ENCODE results near the gene CAMK1G. TPM values are rescaled to one million over a fixed set of nuclear protein-coding genes. Genes with fewer than 3 reads are reported as not detected.
A peak's percentile ranks its signal among the peaks of the same experiment; 100 is the strongest.

CAMK1G gene
- polyA plus RNA-seq, 4 donors: 0.10 to 0.37 TPM; not detected in 2

DNA sequence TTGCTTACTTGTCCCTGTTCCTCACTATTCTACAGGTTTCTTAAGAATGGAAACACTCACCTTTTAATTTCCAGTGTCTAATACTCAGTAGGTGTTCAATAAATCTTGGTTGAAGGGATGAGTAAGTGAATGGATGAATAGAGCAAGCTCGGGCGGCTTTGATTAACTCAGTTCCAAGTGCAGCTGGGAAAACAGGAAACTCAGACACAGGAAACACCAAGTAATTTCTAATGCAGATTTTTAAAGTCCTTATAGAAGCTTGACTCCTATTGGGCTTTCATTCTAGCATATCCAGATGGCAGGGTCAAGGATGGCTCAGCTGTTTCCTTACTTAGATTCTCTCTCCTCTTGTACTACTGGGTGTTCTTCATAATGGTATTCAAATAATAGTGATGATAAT, 14.0 kb downstream of the CAMK1G start:
- Histone ChIP-seq H3K4me1 (ENCODE audit: control insufficient read depth in 3 of 3, insufficient read depth in 2 of 3, low read depth in 1 of 3, low read length in 2 of 3) (no peaks in the 10 kb centered on the region), H3K27ac (ENCODE audit: low read depth in 1 of 3, low read length in 2 of 3) (no peak overlapping the region), H3K4me3 (ENCODE audit: low read depth in 1 of 3, low read length in 3 of 3) (no peak overlapping the region), H3K27me3 (ENCODE audit: control insufficient read depth in 3 of 3, insufficient read depth in 3 of 3, low read length in 3 of 3) (peaks cover 0 to 3% (median 0%) of the 10 kb centered on the region in 3 donors), H3K9me3 (ENCODE audit: control insufficient read depth in 2 of 2, insufficient read depth in 1 of 2, low read depth in 1 of 2, low read length in 1 of 2) (no peaks in the 10 kb centered on the region), H3K36me3 (ENCODE audit: control insufficient read depth in 3 of 3, insufficient read depth in 2 of 3, low read depth in 1 of 3, low read length in 3 of 3) (no peaks in the 10 kb centered on the region)
- DNase-seq (no peak), FAIRE-seq (no peak)
- 67 to 82% (median 74%) methylated on average over 2 of the region's 2 CpGs for WGBS, 3 donors

GRCh38 chr1:209598227-209598626, 14.7 kb downstream of the CAMK1G start:
- FAIRE-seq: no peak

GRCh38 chr1:209600541-209600940, 17.0 kb downstream of the CAMK1G start:
- FAIRE-seq (no peak), DNase-seq (no peak)
- Histone ChIP-seq H3K27me3 (ENCODE audit: control insufficient read depth in 3 of 3, insufficient read depth in 3 of 3, low read length in 3 of 3) (no peaks in the 10 kb centered on the region), H3K36me3 (ENCODE audit: control insufficient read depth in 3 of 3, insufficient read depth in 2 of 3, low read depth in 1 of 3, low read length in 3 of 3) (no peaks in the 10 kb centered on the region), H3K4me1 (ENCODE audit: control insufficient read depth in 3 of 3, insufficient read depth in 2 of 3, low read depth in 1 of 3, low read length in 2 of 3) (no peaks in the 10 kb centered on the region), H3K27ac (ENCODE audit: low read depth in 1 of 3, low read length in 2 of 3) (no peak overlapping the region), H3K4me3 (ENCODE audit: low read depth in 1 of 3, low read length in 3 of 3) (no peak overlapping the region), H3K9me3 (ENCODE audit: control insufficient read depth in 2 of 2, insufficient read depth in 1 of 2, low read depth in 1 of 2, low read length in 1 of 2) (no peaks in the 10 kb centered on the region)
- 50 to 86% (median 63%) methylated on average over 1 of the region's 1 CpG for WGBS, 3 donors

More at GRCh38 chr1:209598227-209598626, 14.7 kb downstream of the CAMK1G start:
- Histone ChIP-seq H3K4me1 (ENCODE audit: control insufficient read depth in 3 of 3, insufficient read depth in 2 of 3, low read depth in 1 of 3, low read length in 2 of 3) (no peaks in the 10 kb centered on the region), H3K36me3 (ENCODE audit: control insufficient read depth in 3 of 3, insufficient read depth in 2 of 3, low read depth in 1 of 3, low read length in 3 of 3) (no peaks in the 10 kb centered on the region), H3K27me3 (ENCODE audit: control insufficient read depth in 3 of 3, insufficient read depth in 3 of 3, low read length in 3 of 3) (peaks cover 0 to 3% (median 0%) of the 10 kb centered on the region in 3 donors), H3K27ac (ENCODE audit: low read depth in 1 of 3, low read length in 2 of 3) (no peak overlapping the region), H3K4me3 (ENCODE audit: low read depth in 1 of 3, low read length in 3 of 3) (no peak overlapping the region), H3K9me3 (ENCODE audit: control insufficient read depth in 2 of 2, insufficient read depth in 1 of 2, low read depth in 1 of 2, low read length in 1 of 2) (no peaks in the 10 kb centered on the region)
- 67 to 84% (median 82%) methylated on average over 1 of the region's 1 CpG for WGBS, 3 donors
- DNase-seq: no peak

DNA sequence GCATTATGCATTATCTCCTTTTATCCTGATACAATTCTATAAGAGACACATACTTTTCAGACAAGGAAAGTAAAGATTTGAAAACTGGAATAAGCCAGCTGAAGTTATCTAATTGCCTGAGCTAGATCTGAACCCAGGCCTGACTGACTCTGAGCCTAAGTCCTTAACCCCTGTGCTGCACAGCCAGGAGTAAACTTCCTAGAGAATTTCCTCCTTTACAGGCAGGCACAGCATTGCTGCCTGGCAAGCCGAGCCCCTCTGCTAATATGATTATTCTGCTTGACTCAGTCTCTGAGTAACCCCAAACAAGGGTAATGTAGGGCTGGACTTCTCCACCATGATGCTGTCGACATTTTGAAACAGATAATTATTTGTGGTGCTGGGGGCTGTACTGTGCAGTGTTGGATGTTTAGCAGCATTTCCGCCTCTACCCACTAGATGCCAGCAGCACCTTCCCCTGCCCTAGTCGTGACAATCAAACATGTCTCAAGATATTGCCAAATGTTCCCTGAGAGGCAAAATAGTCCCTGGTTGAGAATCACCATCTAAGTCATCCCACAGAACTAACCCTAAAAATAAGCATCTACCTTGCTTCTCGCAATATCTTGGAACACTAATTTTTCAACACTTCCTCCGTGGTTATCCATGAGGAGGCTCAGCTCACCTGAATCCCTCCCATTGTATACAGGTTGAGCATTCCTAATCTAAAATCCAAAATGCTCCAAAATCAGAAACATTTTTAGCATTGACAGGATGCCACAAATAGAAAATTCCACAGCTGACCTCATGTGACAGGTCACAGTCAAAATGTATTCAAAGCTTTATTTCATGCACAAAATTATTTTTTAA, 18.5 kb downstream of the CAMK1G start:
- H3K27me3 ChIP-seq (ENCODE audit: control insufficient read depth in 3 of 3, insufficient read depth in 3 of 3, low read length in 3 of 3): no peaks in the 10 kb centered on the region
- 31 to 42% (median 41%) methylated on average over 6 of the region's 6 CpGs for WGBS, 3 donors
- H3K4me1 ChIP-seq (ENCODE audit: control insufficient read depth in 3 of 3, insufficient read depth in 2 of 3, low read depth in 1 of 3, low read length in 2 of 3): no peaks in the 10 kb centered on the region
- H3K4me3 ChIP-seq (ENCODE audit: low read depth in 1 of 3, low read length in 3 of 3): no peak overlapping the region
- no peak overlapping the region for H3K27ac ChIP-seq (ENCODE audit: low read depth in 1 of 3, low read length in 2 of 3)
- H3K36me3 ChIP-seq (ENCODE audit: control insufficient read depth in 3 of 3, insufficient read depth in 2 of 3, low read depth in 1 of 3, low read length in 3 of 3): no peaks in the 10 kb centered on the region
- H3K9me3 ChIP-seq (ENCODE audit: control insufficient read depth in 2 of 2, insufficient read depth in 1 of 2, low read depth in 1 of 2, low read length in 1 of 2): no peaks in the 10 kb centered on the region
- DNase-seq (peak; percentile 50 to 54), FAIRE-seq (no peak)

- no peaks in the 10 kb centered on the region for H3K9me3 ChIP-seq (ENCODE audit: control insufficient read depth in 2 of 2, insufficient read depth in 1 of 2, low read depth in 1 of 2, low read length in 1 of 2)
- WGBS, 3 donors: 77 to 89% (median 89%) methylated on average over 5 of the region's 5 CpGs
- H3K27ac ChIP-seq (ENCODE audit: low read depth in 1 of 3, low read length in 2 of 3): no peak overlapping the region
- DNase-seq (no peak), FAIRE-seq (no peak)
- H3K36me3 ChIP-seq (ENCODE audit: control insufficient read depth in 3 of 3, insufficient read depth in 2 of 3, low read depth in 1 of 3, low read length in 3 of 3): no peaks in the 10 kb centered on the region
- H3K4me3 ChIP-seq (ENCODE audit: low read depth in 1 of 3, low read length in 3 of 3): no peak overlapping the region
- no peaks in the 10 kb centered on the region for H3K4me1 ChIP-seq (ENCODE audit: control insufficient read depth in 3 of 3, insufficient read depth in 2 of 3, low read depth in 1 of 3, low read length in 2 of 3)
- H3K27me3 ChIP-seq (ENCODE audit: control insufficient read depth in 3 of 3, insufficient read depth in 3 of 3, low read length in 3 of 3): no peaks in the 10 kb centered on the region
Observed at GRCh38 chr1:209603877-209604276, 20.4 kb downstream of the CAMK1G start.

- Histone ChIP-seq H3K27me3 (ENCODE audit: control insufficient read depth in 3 of 3, insufficient read depth in 3 of 3, low read length in 3 of 3) (no peaks in the 10 kb centered on the region), H3K4me3 (ENCODE audit: low read depth in 1 of 3, low read length in 3 of 3) (no peak overlapping the region), H3K36me3 (ENCODE audit: control insufficient read depth in 3 of 3, insufficient read depth in 2 of 3, low read depth in 1 of 3, low read length in 3 of 3) (peaks cover 0 to 7% (median 0%) of the 10 kb centered on the region in 3 donors), H3K9me3 (ENCODE audit: control insufficient read depth in 2 of 2, insufficient read depth in 1 of 2, low read depth in 1 of 2, low read length in 1 of 2) (no peaks in the 10 kb centered on the region), H3K4me1 (ENCODE audit: control insufficient read depth in 3 of 3, insufficient read depth in 2 of 3, low read depth in 1 of 3, low read length in 2 of 3) (no peaks in the 10 kb centered on the region), H3K27ac (ENCODE audit: low read depth in 1 of 3, low read length in 2 of 3) (no peak overlapping the region)
- DNase-seq (peak; percentile 27 to 52), FAIRE-seq (no peak)
- 11 to 68% (median 13%) methylated on average over 1 of the region's 1 CpG for WGBS, 3 donors
Observed at GRCh38 chr1:209607102-209607794, 23.7 kb downstream of the CAMK1G start.

DNA sequence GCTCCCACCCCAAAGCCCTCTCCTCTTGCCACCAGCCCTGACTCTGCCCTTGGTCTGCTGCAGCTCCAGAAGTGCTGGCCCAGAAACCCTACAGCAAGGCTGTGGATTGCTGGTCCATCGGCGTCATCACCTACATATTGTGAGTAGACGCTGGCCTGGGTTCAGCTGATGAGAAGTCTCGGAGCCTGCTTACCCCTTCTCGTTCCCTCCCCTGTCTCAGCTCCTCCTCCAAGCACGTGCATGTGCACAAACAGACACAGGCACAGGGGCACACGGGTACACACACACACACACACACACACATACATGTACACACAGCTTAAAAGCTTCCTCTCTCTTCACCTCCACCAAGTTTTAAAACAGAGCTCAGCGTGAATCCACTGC, 24.3 kb downstream of the CAMK1G start:
- H3K9me3 ChIP-seq (ENCODE audit: control insufficient read depth in 2 of 2, insufficient read depth in 1 of 2, low read depth in 1 of 2, low read length in 1 of 2): no peaks in the 10 kb centered on the region
- no peak overlapping the region for H3K4me3 ChIP-seq (ENCODE audit: low read depth in 1 of 3, low read length in 3 of 3)
- H3K36me3 ChIP-seq (ENCODE audit: control insufficient read depth in 3 of 3, insufficient read depth in 2 of 3, low read depth in 1 of 3, low read length in 3 of 3): peaks cover 0 to 10% (median 0%) of the 10 kb centered on the region in 3 donors
- H3K4me1 ChIP-seq (ENCODE audit: control insufficient read depth in 3 of 3, insufficient read depth in 2 of 3, low read depth in 1 of 3, low read length in 2 of 3): no peaks in the 10 kb centered on the region
- no peaks in the 10 kb centered on the region for H3K27me3 ChIP-seq (ENCODE audit: control insufficient read depth in 3 of 3, insufficient read depth in 3 of 3, low read length in 3 of 3)
- FAIRE-seq (no peak), DNase-seq (no peak)
- WGBS, 3 donors: 79 to 82% (median 81%) methylated on average over 8 of the region's 8 CpGs
- H3K27ac ChIP-seq (ENCODE audit: low read depth in 1 of 3, low read length in 2 of 3): no peak overlapping the region

DNA sequence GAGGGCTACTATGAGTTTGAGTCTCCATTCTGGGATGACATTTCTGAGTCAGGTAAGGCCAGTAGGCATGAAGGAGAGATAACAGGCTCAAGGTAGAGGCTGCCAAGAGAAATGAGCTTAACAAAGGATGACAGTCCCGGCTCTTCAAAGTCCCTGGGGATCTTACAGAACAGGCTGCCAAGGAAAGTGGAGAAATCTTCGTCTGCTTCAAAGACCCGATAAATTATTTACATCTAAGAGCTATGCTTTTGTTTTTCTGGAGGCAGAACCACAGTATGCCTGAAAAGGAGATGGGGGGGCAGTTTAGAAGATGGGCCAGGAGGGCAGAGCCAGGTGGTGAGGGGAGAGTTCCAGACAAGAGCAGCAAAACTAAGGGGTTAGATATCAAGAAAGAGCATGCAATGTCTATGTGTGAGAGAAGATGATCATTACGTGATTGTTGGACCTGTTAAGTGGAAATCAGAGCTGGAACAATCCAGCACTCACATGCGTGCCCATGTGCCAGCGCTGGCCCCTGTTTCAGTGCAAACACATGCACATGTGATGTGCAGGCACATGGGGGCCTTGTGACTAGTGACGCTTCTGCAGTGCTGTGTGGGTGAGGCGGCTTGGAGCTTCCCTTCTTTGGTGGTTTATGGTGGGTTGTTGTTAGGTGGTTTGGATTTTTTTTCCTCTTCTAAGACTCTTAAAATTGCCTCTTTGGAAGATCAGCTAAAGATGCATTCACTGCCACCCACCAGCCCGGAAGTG, 25.7 kb downstream of the CAMK1G start:
- Histone ChIP-seq H3K9me3 (ENCODE audit: control insufficient read depth in 2 of 2, insufficient read depth in 1 of 2, low read depth in 1 of 2, low read length in 1 of 2) (no peaks in the 10 kb centered on the region), H3K27ac (ENCODE audit: low read depth in 1 of 3, low read length in 2 of 3) (no peak overlapping the region), H3K4me3 (ENCODE audit: low read depth in 1 of 3, low read length in 3 of 3) (no peak overlapping the region), H3K4me1 (ENCODE audit: control insufficient read depth in 3 of 3, insufficient read depth in 2 of 3, low read depth in 1 of 3, low read length in 2 of 3) (no peaks in the 10 kb centered on the region), H3K27me3 (ENCODE audit: control insufficient read depth in 3 of 3, insufficient read depth in 3 of 3, low read length in 3 of 3) (no peaks in the 10 kb centered on the region), H3K36me3 (ENCODE audit: control insufficient read depth in 3 of 3, insufficient read depth in 2 of 3, low read depth in 1 of 3, low read length in 3 of 3) (peaks cover 0 to 24% (median 0%) of the 10 kb centered on the region in 3 donors)
- FAIRE-seq (no peak), DNase-seq (no peak)
- WGBS, 3 donors: 88 to 93% (median 90%) methylated on average over 9 of the region's 9 CpGs

Data from small intestine (tissue), 7 donors.